Nephron (organoid): ENCODE measurements around the gene EIF2B4.
A peak's percentile ranks its signal among the peaks of the same experiment; 100 is the strongest.

Source experiments
- H3K27ac Mint-ChIP-seq, 3 experiments: 2 replicates each; pipeline ENCODE4 v1.8.0; 2020; ENCODE audit warnings: mixed read lengths in 3 of 3, mild to moderate bottlenecking in 2 of 3, moderate library complexity in 1 of 3
- H3K27me3 Mint-ChIP-seq: 2 replicates; pipeline ENCODE4 v1.8.0; 2021; ENCODE audit warnings: low read depth, mild to moderate bottlenecking, moderate library complexity, mixed read lengths
- H3K36me3 Mint-ChIP-seq: 2 replicates; pipeline ENCODE4 v1.8.0; 2020; ENCODE audit warnings: low read depth, mixed read lengths
- H3K4me1 Mint-ChIP-seq: 2 replicates; pipeline ENCODE4 v1.8.0; 2020; ENCODE audit warnings: mixed read lengths
- H3K4me3 Mint-ChIP-seq, 3 experiments: 2 replicates each; pipeline ENCODE4 v1.8.0; 2020; ENCODE audit warnings: mild to moderate bottlenecking in 3 of 3, mixed read lengths in 3 of 3, moderate library complexity in 2 of 3
- H3K9me3 Mint-ChIP-seq: 2 replicates; pipeline ENCODE4 v1.8.0; 2020; ENCODE audit warnings: mixed read lengths
- TF ChIP-seq, protein P1 (sequence below), 3 experiments: fragments of 200-600 bp; sonication (generic); IDR thresholded peaks; one replicate each; pipeline ENCODE4 v1.5.0; 2021; ENCODE audit warnings: antibody characterized with exemption in 3 of 3; ENCODE audit not compliant: unreplicated experiment in 3 of 3

EIF2B4 gene

DNA sequence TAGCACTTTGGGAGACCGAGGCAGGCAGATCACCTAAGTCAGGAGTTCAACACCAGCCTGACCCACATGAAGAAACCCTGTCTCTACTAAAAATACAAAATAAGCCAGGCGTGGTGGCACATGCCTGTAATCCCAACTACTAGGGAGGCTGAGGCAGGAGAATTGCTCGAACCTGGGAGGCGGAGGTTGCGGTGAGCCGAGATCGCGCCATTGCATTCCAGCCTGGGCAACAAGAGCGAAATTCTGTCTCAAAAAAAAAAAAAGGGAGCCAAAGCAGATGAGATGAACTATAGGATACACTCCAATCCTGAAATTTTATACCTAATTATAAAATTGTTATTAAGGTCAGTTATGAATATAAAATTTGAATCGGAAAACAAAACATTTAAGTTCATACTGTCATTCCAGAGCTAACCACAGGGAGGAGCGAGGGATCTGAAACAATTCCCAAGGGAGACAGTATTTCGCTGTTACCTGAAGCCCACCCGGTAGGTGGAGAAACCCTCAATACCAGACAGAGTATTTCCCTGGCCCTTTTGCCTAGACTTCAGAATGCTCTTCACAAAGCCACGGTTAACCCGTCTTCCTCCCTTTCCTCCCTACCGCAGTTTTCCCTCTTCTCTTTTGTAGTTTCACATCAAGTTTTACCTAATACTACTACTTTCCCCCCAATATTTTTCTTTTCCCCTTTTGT, 37.8 kb upstream of the EIF2B4 start:
- Mint-ChIP-seq H3K36me3 (peaks cover 8% of the 10 kb centered on the region), H3K27ac (peak overlapping the region; percentile 78 to 84 (median 80)), H3K4me1 (peaks cover 23% of the 10 kb centered on the region), H3K4me3 (peak overlapping the region; percentile 88 to 94 (median 92)), H3K9me3 (no peaks in the 10 kb centered on the region), H3K27me3 (no peaks in the 10 kb centered on the region)
- TF ChIP-seq, protein P1, sequence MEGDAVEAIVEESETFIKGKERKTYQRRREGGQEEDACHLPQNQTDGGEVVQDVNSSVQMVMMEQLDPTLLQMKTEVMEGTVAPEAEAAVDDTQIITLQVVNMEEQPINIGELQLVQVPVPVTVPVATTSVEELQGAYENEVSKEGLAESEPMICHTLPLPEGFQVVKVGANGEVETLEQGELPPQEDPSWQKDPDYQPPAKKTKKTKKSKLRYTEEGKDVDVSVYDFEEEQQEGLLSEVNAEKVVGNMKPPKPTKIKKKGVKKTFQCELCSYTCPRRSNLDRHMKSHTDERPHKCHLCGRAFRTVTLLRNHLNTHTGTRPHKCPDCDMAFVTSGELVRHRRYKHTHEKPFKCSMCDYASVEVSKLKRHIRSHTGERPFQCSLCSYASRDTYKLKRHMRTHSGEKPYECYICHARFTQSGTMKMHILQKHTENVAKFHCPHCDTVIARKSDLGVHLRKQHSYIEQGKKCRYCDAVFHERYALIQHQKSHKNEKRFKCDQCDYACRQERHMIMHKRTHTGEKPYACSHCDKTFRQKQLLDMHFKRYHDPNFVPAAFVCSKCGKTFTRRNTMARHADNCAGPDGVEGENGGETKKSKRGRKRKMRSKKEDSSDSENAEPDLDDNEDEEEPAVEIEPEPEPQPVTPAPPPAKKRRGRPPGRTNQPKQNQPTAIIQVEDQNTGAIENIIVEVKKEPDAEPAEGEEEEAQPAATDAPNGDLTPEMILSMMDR (IDR thresholded peaks at IDR 0.05; ENCODE audit: unreplicated experiment in 3 of 3) = peak; percentile 61 to 69 (median 66)

DNA sequence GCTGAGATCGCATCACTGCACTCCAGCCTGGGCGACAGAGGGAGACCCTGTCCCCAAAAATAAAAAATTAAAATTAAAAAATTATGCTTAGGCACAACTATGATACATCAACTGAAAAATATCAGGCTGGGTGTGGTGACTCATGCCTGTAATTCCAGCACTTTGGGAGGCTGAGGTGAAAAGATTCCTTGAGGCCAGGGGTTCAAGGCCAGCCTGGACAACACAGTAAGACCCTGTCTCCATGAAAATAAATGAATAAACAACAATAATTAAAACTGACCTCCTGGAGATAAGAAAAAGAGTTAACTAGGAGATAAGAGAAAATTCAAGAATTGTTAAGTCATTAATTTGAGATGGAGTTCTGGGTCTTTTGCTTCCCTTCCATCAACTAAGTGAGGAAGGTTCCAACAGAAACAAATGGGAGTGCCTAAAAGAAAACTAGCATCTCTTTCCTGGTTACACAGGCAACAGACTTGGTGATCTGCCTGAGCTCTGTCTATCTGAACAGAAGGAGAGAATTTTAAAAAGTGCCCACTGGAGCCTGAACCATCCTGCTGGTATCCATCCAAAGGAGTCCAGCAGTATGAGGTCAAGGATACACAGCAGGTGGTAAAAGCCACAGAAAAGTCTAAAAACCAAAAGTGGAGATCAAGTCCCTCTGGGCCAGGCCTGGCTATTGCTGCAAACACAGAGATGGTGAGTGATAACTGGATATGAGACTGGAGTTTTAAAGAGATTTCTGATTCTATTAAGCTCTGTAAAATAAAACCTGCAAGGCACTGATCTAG, 30.4 kb upstream of the EIF2B4 start:
- H3K27ac Mint-ChIP-seq = no peak overlapping the region
- TF ChIP-seq, protein P1 (IDR thresholded peaks at IDR 0.05; ENCODE audit: unreplicated experiment in 3 of 3) = no peak
- H3K27me3 Mint-ChIP-seq = no peaks in the 10 kb centered on the region
- H3K9me3 Mint-ChIP-seq = no peaks in the 10 kb centered on the region
- no peaks in the 10 kb centered on the region for H3K4me1 Mint-ChIP-seq
- no peak overlapping the region for H3K4me3 Mint-ChIP-seq
- peaks cover 16% of the 10 kb centered on the region for H3K36me3 Mint-ChIP-seq

DNA sequence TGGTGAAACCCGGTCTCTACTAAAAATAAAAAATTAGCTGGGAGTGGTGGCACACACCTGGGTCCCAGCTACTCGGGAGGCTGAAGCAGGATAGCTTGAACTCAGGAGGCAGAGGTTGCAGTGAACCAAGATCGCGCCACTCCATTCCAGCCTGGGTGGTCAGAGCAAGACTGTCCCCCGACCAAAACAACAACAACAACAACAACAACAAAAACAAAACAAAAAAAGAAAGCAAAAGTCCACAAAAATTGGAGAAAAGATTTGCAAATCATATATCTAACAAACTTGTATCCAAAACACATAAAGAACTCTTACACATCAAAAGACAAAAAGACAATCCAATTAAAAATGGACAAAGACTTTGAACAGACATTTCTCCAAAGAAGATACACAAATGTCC, 28.8 kb upstream of the EIF2B4 start:
- H3K27me3 Mint-ChIP-seq = no peaks in the 10 kb centered on the region
- TF ChIP-seq, protein P1 (IDR thresholded peaks at IDR 0.05; ENCODE audit: unreplicated experiment in 3 of 3) = no peak
- H3K36me3 Mint-ChIP-seq = peaks cover 16% of the 10 kb centered on the region
- no peaks in the 10 kb centered on the region for H3K9me3 Mint-ChIP-seq
- H3K4me1 Mint-ChIP-seq = no peaks in the 10 kb centered on the region
- no peak overlapping the region for H3K27ac Mint-ChIP-seq
- H3K4me3 Mint-ChIP-seq = no peak overlapping the region

DNA sequence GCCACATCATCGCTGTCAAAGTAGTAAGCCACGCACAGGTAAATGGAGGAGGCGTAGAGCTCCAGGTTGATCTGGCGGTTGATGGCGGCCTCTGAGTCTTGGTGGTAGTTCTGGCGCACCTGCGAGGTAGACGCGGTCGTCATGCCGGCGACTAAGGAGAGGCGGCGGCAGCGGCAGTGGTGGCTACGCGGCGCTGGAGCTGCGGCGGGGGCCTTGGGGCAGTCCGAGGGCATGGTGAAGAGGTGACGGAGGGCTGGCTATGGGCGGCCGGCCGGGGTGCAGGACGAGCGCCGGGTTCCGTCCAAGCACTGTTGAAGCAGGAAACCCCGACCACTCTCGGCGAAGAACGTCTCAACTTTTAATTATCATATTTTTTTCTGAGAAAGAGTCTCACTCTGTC, 23.1 kb upstream of the EIF2B4 start:
- Mint-ChIP-seq H3K36me3 (peaks cover 23% of the 10 kb centered on the region), H3K27ac (no peak overlapping the region), H3K9me3 (no peaks in the 10 kb centered on the region), H3K27me3 (no peaks in the 10 kb centered on the region), H3K4me3 (no peak overlapping the region), H3K4me1 (no peaks in the 10 kb centered on the region)
- TF ChIP-seq, protein P1 (IDR thresholded peaks at IDR 0.05; ENCODE audit: unreplicated experiment in 3 of 3) = no peak

DNA sequence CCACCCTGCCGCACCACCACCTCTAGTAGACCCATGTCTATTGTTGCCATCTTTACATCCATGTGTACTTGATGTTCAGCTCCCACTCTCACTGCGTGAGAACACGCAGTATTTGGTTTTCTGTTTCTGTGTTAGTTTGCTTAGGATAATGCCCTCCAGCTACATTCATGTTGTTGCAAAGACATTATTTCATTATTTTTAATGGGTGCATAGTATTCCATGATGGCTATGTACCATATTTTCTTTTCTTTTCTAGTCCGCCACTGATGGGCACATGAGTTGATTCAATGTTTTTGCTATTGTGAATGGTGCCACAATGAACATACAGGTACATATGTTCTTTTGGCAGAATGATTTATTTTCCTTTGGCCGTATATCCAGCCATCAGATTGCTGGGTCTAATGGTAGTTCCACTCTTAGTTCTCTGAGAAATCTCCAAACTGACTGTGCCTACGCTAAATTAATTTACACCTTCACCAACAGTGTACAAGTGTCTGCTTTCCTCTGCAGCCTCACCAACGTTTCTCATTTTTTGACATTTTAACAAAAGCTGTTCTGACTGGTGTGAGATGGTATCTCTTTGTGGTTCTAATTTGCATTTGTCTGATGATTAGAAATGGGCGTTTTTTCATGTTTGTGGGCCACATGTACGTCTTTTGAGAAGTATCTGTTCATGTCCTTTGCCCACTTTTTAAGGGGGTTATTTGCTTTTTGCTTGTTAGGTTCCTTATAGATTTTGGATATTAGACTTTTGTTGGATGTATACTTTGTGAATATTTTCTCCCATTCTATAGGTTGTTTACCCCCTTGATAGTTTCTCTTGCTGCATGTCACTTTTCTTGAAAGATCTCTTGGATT, 20.9 kb upstream of the EIF2B4 start:
- H3K4me1 Mint-ChIP-seq = no peaks in the 10 kb centered on the region
- peaks cover 24% of the 10 kb centered on the region for H3K36me3 Mint-ChIP-seq
- TF ChIP-seq, protein P1 (IDR thresholded peaks at IDR 0.05; ENCODE audit: unreplicated experiment in 3 of 3) = no peak
- H3K9me3 Mint-ChIP-seq = no peaks in the 10 kb centered on the region
- H3K4me3 Mint-ChIP-seq = no peak overlapping the region
- no peak overlapping the region for H3K27ac Mint-ChIP-seq
- no peaks in the 10 kb centered on the region for H3K27me3 Mint-ChIP-seq
